Gastrocnemius medialis (tissue), 4 donors: ENCODE results near the gene DNAJC30. TPM values are rescaled to one million over a fixed set of nuclear protein-coding genes. Genes with fewer than 3 reads are reported as not detected.

ENCODE experiments used
- ATAC-seq, 2 donors: fragments of 150-250 bp; one replicate each; pipeline ENCODE4 v1.9.1; 2016
- DNase-seq, 2 donors: peaks; one replicate each; pipeline ENCODE4 v3.0.0-alpha.2; 2019
- H3K27ac ChIP-seq, 4 donors: fragments of 200-600 bp; sonication (generic); 1 replicate in 1 of 4; 2 replicates in 3 of 4; pipeline ENCODE4 v1.5.1; 2016 to 2018; ENCODE audit warnings: mild to moderate bottlenecking in 2 of 4, moderate library complexity in 1 of 4
- H3K27me3 ChIP-seq, 3 donors: fragments of 200-600 bp; sonication (generic) in 2 of 3; 1 replicate in 1 of 3; 2 replicates in 2 of 3; pipeline versions ENCODE4 v1.5.1 to v1.6.0; 2016 to 2019; ENCODE audit warnings: mild to moderate bottlenecking in 1 of 3, moderate library complexity in 1 of 3
- H3K36me3 ChIP-seq, 2 donors: fragments of 200-600 bp; sonication (generic) in 1 of 2; one replicate each; pipeline ENCODE4 v1.5.1; 2017 to 2018
- H3K4me1 ChIP-seq, 2 donors: fragments of 200-600 bp; sonication (generic) in 1 of 2; one replicate each; pipeline ENCODE4 v1.5.1; 2016 to 2017; ENCODE audit warnings: mild to moderate bottlenecking in 2 of 2
- H3K4me3 ChIP-seq, 4 donors: fragments of 200-600 bp; sonication (generic) in 3 of 4; 1 replicate in 1 of 4; 2 replicates in 3 of 4; pipeline ENCODE4 v1.5.1; 2016 to 2019; ENCODE audit warnings: mild to moderate bottlenecking in 2 of 4
- H3K9me3 ChIP-seq, 3 donors: fragments of 200-600 bp; sonication (generic) in 2 of 3; 1 replicate in 1 of 3; 2 replicates in 2 of 3; pipeline ENCODE4 v1.5.1; 2016 to 2019
- CTCF ChIP-seq, 5 experiments: fragments of 450-650 bp in 3 of 5; fragments of 200-600 bp in 2 of 5; sonication (generic) in 2 of 5; IDR thresholded peaks in 4 of 5; conservative IDR thresholded peaks in 1 of 5; 1 replicate in 4 of 5; 2 replicates in 1 of 5; pipeline ENCODE4 v1.5.1; 2016 to 2019; ENCODE audit warnings: antibody characterized with exemption in 5 of 5, mild to moderate bottlenecking in 3 of 5, moderate library complexity in 3 of 5
- POLR2A ChIP-seq, 2 donors: fragments of 450-650 bp; IDR thresholded peaks; one replicate each; pipeline ENCODE4 v1.6.1; 2017; ENCODE audit warnings: antibody characterized with exemption in 2 of 2, mild to moderate bottlenecking in 2 of 2, moderate library complexity in 2 of 2
- in situ Hi-C, 4 donors: fragments of 200-750 bp; cut with MboI; loops; one replicate each; pipeline versions ENCODE4 v1.15.0 to v1.8.0; 2017; ENCODE audit warnings: low sequenced_read_pairs in 4 of 4
- intact Hi-C: fragments of 100-400 bp; cut with DNase I; formaldehyde crosslinking; loops from one replicate; pipeline ENCODE4 v1.15.1; 2023; ENCODE audit warnings: low total_unique reads
- total RNA-seq, 4 donors: library from RNA; depleted of rRNA; stranded (reverse); fragments of >200 nt; gene quantifications; one replicate each; pipeline versions ENCODE4 v1.1.0 to v1.2.3, GENCODE V29; 2016

DNAJC30 gene
- total RNA-seq, 4 donors from 2014 or later, result 3.9 to 10.5 (median 5.6) TPM

GRCh38 chr7:73674468-73675124 lies 8.7 kb downstream of the DNAJC30 start:
- TF ChIP-seq POLR2A (IDR thresholded peaks at IDR 0.05) (no peak), CTCF (IDR thresholded peaks at IDR 0.05 in 4 of 5, conservative IDR thresholded peaks at IDR 0.05 in 1 of 5) (no peak)
- DNase-seq, result no peak
- Histone ChIP-seq H3K4me1 (peaks cover 0 to 3% of the 10 kb centered on the region in 2 donors), H3K27ac (no peak overlapping the region), H3K36me3 (no peaks in the 10 kb centered on the region), H3K4me3 (no peak overlapping the region), H3K9me3 (no peaks in the 10 kb centered on the region), H3K27me3 (no peaks in the 10 kb centered on the region)
- in situ Hi-C loops, result no loop called here
- intact Hi-C loops, result no loop called here
- no peak for ATAC-seq

GRCh38 chr7:73671857-73672445 lies 11.3 kb downstream of the DNAJC30 start:
- DNase-seq, result no peak
- in situ Hi-C loops (no loop called here), intact Hi-C loops (no loop called here)

DNA sequence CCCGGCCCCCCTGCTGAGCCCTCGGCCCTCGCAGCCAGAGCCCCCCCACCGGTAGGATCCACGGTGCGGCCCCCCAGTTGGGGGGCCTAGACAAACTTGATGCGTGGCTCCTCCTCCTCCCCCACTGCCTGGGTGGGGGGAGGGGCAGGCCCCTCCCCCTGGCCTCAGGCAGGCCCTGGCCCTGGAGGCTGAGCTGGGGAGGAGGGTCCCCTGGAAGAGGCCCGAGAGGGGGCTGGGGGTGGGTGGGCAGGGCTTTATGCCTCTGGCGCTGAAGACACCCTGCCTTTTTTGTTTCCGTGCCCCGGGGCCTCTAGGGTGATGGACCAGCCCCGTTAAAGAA lies 12.0 kb downstream of the DNAJC30 start:
- intact Hi-C loops, result no loop called here
- in situ Hi-C loops, result no loop called here
- DNase-seq (no peak), ATAC-seq (no peak)
- Histone ChIP-seq H3K9me3 (no peaks in the 10 kb centered on the region), H3K27me3 (no peaks in the 10 kb centered on the region), H3K4me3 (no peak overlapping the region), H3K36me3 (no peaks in the 10 kb centered on the region), H3K27ac (no peak overlapping the region), H3K4me1 (peaks cover 3 to 8% of the 10 kb centered on the region in 2 donors)
- TF ChIP-seq POLR2A (IDR thresholded peaks at IDR 0.05) (no peak), CTCF (IDR thresholded peaks at IDR 0.05 in 4 of 5, conservative IDR thresholded peaks at IDR 0.05 in 1 of 5) (no peak)

More at GRCh38 chr7:73671857-73672445, 11.3 kb downstream of the DNAJC30 start:
- no peak for TF ChIP-seq POLR2A (IDR thresholded peaks at IDR 0.05)
- TF ChIP-seq CTCF (IDR thresholded peaks at IDR 0.05 in 4 of 5, conservative IDR thresholded peaks at IDR 0.05 in 1 of 5), result no peak
- Histone ChIP-seq H3K9me3 (no peaks in the 10 kb centered on the region), H3K4me3 (no peak overlapping the region), H3K36me3 (no peaks in the 10 kb centered on the region), H3K4me1 (peaks cover 3 to 8% of the 10 kb centered on the region in 2 donors), H3K27ac (no peak overlapping the region), H3K27me3 (no peaks in the 10 kb centered on the region)
- no peak for ATAC-seq

- in situ Hi-C loops, result loop anchor here in 3 of 4 donors (10.0 kb wide), 2 partner anchors 55 to 65 kb away; no protein-coding TSS in a partner anchor
- no peaks in the 10 kb centered on the region for H3K27me3 ChIP-seq
- H3K27ac ChIP-seq, result no peak overlapping the region
- no peaks in the 10 kb centered on the region for H3K36me3 ChIP-seq
- no peak for DNase-seq
- intact Hi-C loops, result loop anchor here (5.0 kb wide), 1 partner anchor 67 kb away; the partner anchor contains the start of gene ABHD11
- H3K4me3 ChIP-seq, result no peak overlapping the region
- no peaks in the 10 kb centered on the region for H3K9me3 ChIP-seq
- no peak for TF ChIP-seq CTCF (IDR thresholded peaks at IDR 0.05 in 4 of 5, conservative IDR thresholded peaks at IDR 0.05 in 1 of 5)
- TF ChIP-seq POLR2A (IDR thresholded peaks at IDR 0.05), result no peak
- ATAC-seq, result no peak
- peaks cover 3 to 8% of the 10 kb centered on the region in 2 donors for H3K4me1 ChIP-seq
Measured at GRCh38 chr7:73669858-73670385, 13.3 kb downstream of the DNAJC30 start.
